ENCODE measurements around the gene PSG4. TPM values are rescaled to one million over a fixed set of nuclear protein-coding genes. Genes with fewer than 3 reads are reported as not detected.
"Not testable (repeated sequence)": the region's sequence is repeated elsewhere in the genome, so short reads cannot be mapped to it uniquely, and the experiment has no call there.

PSG4 gene
- total and polyA plus RNA-seq, 2 of the 13 experiments (the other 11 are each of a cell fraction or from before 2014, with no cell fraction given) = not detected

GRCh38 chr19:43165906-43166305, 39.5 kb downstream of the PSG4 start:
- FAIRE-seq; BruUV-seq (replicated peaks); intact Hi-C loops (cut with micrococcal nuclease; ENCODE audit: unreplicated experiment); H3K36me3 ChIP-seq (replicated peaks in 1 of 2; ENCODE audit: control insufficient read depth in 1 of 2, insufficient read depth in 2 of 2, low read length in 2 of 2); in situ Hi-C loops (cut with HindIII; ENCODE audit: extremely low pct_ligation_motif_present, low pct_unique_long_range_greater_than_20kb); POLR2A ChIA-PET; H2AFZ ChIP-seq (ENCODE audit: low read length); H3K9me3 ChIP-seq (ENCODE audit: low read length); H3K9ac ChIP-seq (ENCODE audit: insufficient read depth, low read depth, low read length); CTCF ChIA-PET (ENCODE audit: low intra/inter-chr PET ratio, low total read pairs); H4K20me1 ChIP-seq (ENCODE audit: insufficient read depth, low read length); H3K4me1 ChIP-seq (ENCODE audit: insufficient read depth, low read length); H3K4me3 ChIP-seq (replicated peaks in 1 of 3; ENCODE audit: insufficient read depth in 1 of 3, low read depth in 2 of 3, low read length in 3 of 3); H3K4me2 ChIP-seq (ENCODE audit: low read depth, low read length); ATAC-seq; H3K79me2 ChIP-seq (ENCODE audit: insufficient read depth, low read length); H3K27me3 ChIP-seq (ENCODE audit: control insufficient read depth in 1 of 2, insufficient read depth in 2 of 2, low read length in 2 of 2); H3K27ac ChIP-seq (ENCODE audit: extremely low read length, insufficient read depth, low read length); DNase-seq (ENCODE audit: low spot score): not testable (repeated sequence)
- WGBS (ENCODE audit: low lambda C conversion rate) = 20% methylated on average over 3 of the region's 3 CpGs

- H3K4me3 ChIP-seq (replicated peaks in 1 of 3; ENCODE audit: insufficient read depth in 1 of 3, low read depth in 2 of 3, low read length in 3 of 3); H3K79me2 ChIP-seq (ENCODE audit: insufficient read depth, low read length); ATAC-seq; H3K9me3 ChIP-seq (ENCODE audit: low read length); CTCF ChIA-PET (ENCODE audit: low intra/inter-chr PET ratio, low total read pairs); H3K27me3 ChIP-seq (ENCODE audit: control insufficient read depth in 1 of 2, insufficient read depth in 2 of 2, low read length in 2 of 2); in situ Hi-C loops (cut with HindIII; ENCODE audit: extremely low pct_ligation_motif_present, low pct_unique_long_range_greater_than_20kb); H4K20me1 ChIP-seq (ENCODE audit: insufficient read depth, low read length); H3K4me1 ChIP-seq (ENCODE audit: insufficient read depth, low read length); H2AFZ ChIP-seq (ENCODE audit: low read length); intact Hi-C loops (cut with micrococcal nuclease; ENCODE audit: unreplicated experiment); DNase-seq (ENCODE audit: low spot score); H3K36me3 ChIP-seq (replicated peaks in 1 of 2; ENCODE audit: control insufficient read depth in 1 of 2, insufficient read depth in 2 of 2, low read length in 2 of 2); BruUV-seq (replicated peaks); H3K9ac ChIP-seq (ENCODE audit: insufficient read depth, low read depth, low read length); H3K27ac ChIP-seq (ENCODE audit: extremely low read length, insufficient read depth, low read length); POLR2A ChIA-PET; H3K4me2 ChIP-seq (ENCODE audit: low read depth, low read length); FAIRE-seq: not testable (repeated sequence)
- WGBS (ENCODE audit: low lambda C conversion rate) = 8% methylated on average over 3 of the region's 3 CpGs
Measured at GRCh38 chr19:43163135-43163534, 42.3 kb downstream of the PSG4 start.

GRCh38 chr19:43162261-43162660, 43.2 kb downstream of the PSG4 start:
- ATAC-seq; H3K9me3 ChIP-seq (ENCODE audit: low read length); CTCF ChIA-PET (ENCODE audit: low intra/inter-chr PET ratio, low total read pairs); H3K79me2 ChIP-seq (ENCODE audit: insufficient read depth, low read length); FAIRE-seq; H2AFZ ChIP-seq (ENCODE audit: low read length); H3K4me1 ChIP-seq (ENCODE audit: insufficient read depth, low read length); H3K27me3 ChIP-seq (ENCODE audit: control insufficient read depth in 1 of 2, insufficient read depth in 2 of 2, low read length in 2 of 2); DNase-seq (ENCODE audit: low spot score); BruUV-seq (replicated peaks); H3K27ac ChIP-seq (ENCODE audit: extremely low read length, insufficient read depth, low read length); H3K9ac ChIP-seq (ENCODE audit: insufficient read depth, low read depth, low read length); POLR2A ChIA-PET; intact Hi-C loops (cut with micrococcal nuclease; ENCODE audit: unreplicated experiment); H4K20me1 ChIP-seq (ENCODE audit: insufficient read depth, low read length); H3K36me3 ChIP-seq (replicated peaks in 1 of 2; ENCODE audit: control insufficient read depth in 1 of 2, insufficient read depth in 2 of 2, low read length in 2 of 2); in situ Hi-C loops (cut with HindIII; ENCODE audit: extremely low pct_ligation_motif_present, low pct_unique_long_range_greater_than_20kb); H3K4me3 ChIP-seq (replicated peaks in 1 of 3; ENCODE audit: insufficient read depth in 1 of 3, low read depth in 2 of 3, low read length in 3 of 3); H3K4me2 ChIP-seq (ENCODE audit: low read depth, low read length): not testable (repeated sequence)
- 0% methylated on average over 2 of the region's 2 CpGs for WGBS (ENCODE audit: low lambda C conversion rate)
